ENCODE results near the gene HSD17B2.

The HSD17B2 gene

GRCh38 chr16:82047374-82047773 is 12.3 kb downstream of the HSD17B2 start:
- no peak for DNase-seq (ENCODE audit: extremely low read depth in 1 of 2, low read depth in 1 of 2)

GRCh38 chr16:82047787-82048186 is 12.7 kb downstream of the HSD17B2 start:
- no peak for DNase-seq (ENCODE audit: extremely low read depth in 1 of 2, low read depth in 1 of 2)

- DNase-seq (ENCODE audit: extremely low read depth in 1 of 2, low read depth in 1 of 2): no peak
Measured at GRCh38 chr16:82049484-82049883, 14.4 kb downstream of the HSD17B2 start.

GRCh38 chr16:82050506-82050905 is 15.5 kb downstream of the HSD17B2 start:
- DNase-seq (ENCODE audit: extremely low read depth in 1 of 2, low read depth in 1 of 2): no peak

- DNase-seq (ENCODE audit: extremely low read depth in 1 of 2, low read depth in 1 of 2): no peak
Measured at GRCh38 chr16:82050909-82051357, 15.9 kb downstream of the HSD17B2 start.

- no peak for DNase-seq (ENCODE audit: extremely low read depth in 1 of 2, low read depth in 1 of 2)
Measured at GRCh38 chr16:82051656-82052055, 16.6 kb downstream of the HSD17B2 start.

- DNase-seq (ENCODE audit: extremely low read depth in 1 of 2, low read depth in 1 of 2): no peak
Measured at GRCh38 chr16:82055117-82055516, 20.1 kb downstream of the HSD17B2 start.

- DNase-seq (ENCODE audit: extremely low read depth in 1 of 2, low read depth in 1 of 2): no peak
Measured at GRCh38 chr16:82055728-82056549, 20.9 kb downstream of the HSD17B2 start.

- DNase-seq (ENCODE audit: extremely low read depth in 1 of 2, low read depth in 1 of 2): no peak
Measured at GRCh38 chr16:82056550-82056896, 21.5 kb downstream of the HSD17B2 start.

- DNase-seq (ENCODE audit: extremely low read depth in 1 of 2, low read depth in 1 of 2): no peak
Measured at GRCh38 chr16:82059161-82059982, 24.3 kb downstream of the HSD17B2 start.

- no peak for DNase-seq (ENCODE audit: extremely low read depth in 1 of 2, low read depth in 1 of 2)
Measured at GRCh38 chr16:82059983-82060421, 24.9 kb downstream of the HSD17B2 start.

- DNase-seq (ENCODE audit: extremely low read depth in 1 of 2, low read depth in 1 of 2): no peak
Measured at GRCh38 chr16:82061861-82062525, 26.9 kb downstream of the HSD17B2 start.

GRCh38 chr16:82062645-82063058 is 27.6 kb downstream of the HSD17B2 start:
- no peak for DNase-seq (ENCODE audit: extremely low read depth in 1 of 2, low read depth in 1 of 2)

- DNase-seq (ENCODE audit: extremely low read depth in 1 of 2, low read depth in 1 of 2): no peak
Measured at GRCh38 chr16:82063456-82064082, 28.5 kb downstream of the HSD17B2 start.

- DNase-seq (ENCODE audit: extremely low read depth in 1 of 2, low read depth in 1 of 2): no peak
Measured at GRCh38 chr16:82067042-82067803, 32.2 kb downstream of the HSD17B2 start.

- no peak for DNase-seq (ENCODE audit: extremely low read depth in 1 of 2, low read depth in 1 of 2)
Measured at GRCh38 chr16:82067804-82068325, 32.8 kb downstream of the HSD17B2 start.

- DNase-seq (ENCODE audit: extremely low read depth in 1 of 2, low read depth in 1 of 2): no peak
Measured at GRCh38 chr16:82070656-82071369, 35.8 kb downstream of the HSD17B2 start.

- DNase-seq (ENCODE audit: extremely low read depth in 1 of 2, low read depth in 1 of 2): no peak
Measured at GRCh38 chr16:82071421-82071820, 36.4 kb downstream of the HSD17B2 start.

GRCh38 chr16:82072313-82072712 is 37.3 kb downstream of the HSD17B2 start:
- no peak for DNase-seq (ENCODE audit: extremely low read depth in 1 of 2, low read depth in 1 of 2)
